K562 (cell line): ENCODE measurements around the gene RPTOR. TPM values are rescaled to one million over a fixed set of nuclear protein-coding genes. Genes with fewer than 3 reads are reported as not detected.

Experiments used
- ATAC-seq: fragments of 200-7000 bp; cut with Tn5 transposase; 3 replicates; pipeline ENCODE4 v1.9.1; 2020; ENCODE audit warnings: moderate library complexity
- BruUV-seq: library from RNA; stranded (reverse); fragments of 400-500 nt; replicated peaks from 2 replicates; lab custom pipeline; 2021; lab: Mats Ljungman, UMichigan
- CTCF ChIA-PET: fragments of 300-600 bp; formaldehyde crosslinking; extraction: SDS; loops from one replicate; lab custom pipeline; 2021; ENCODE audit warnings: low intra/inter-chr PET ratio; lab: Yijun Ruan, JAX
- POLR2A ChIA-PET: fragments of 300-600, 350-650 bp; sonication (Branson Sonifier 250); formaldehyde crosslinking; extraction: SDS; loops from one replicate; lab custom pipeline; 2021; ENCODE audit warnings: antibody characterized with exemption, inconsistent platforms; lab: Yijun Ruan, JAX
- DNase-seq, 4 experiments: peaks; one replicate each; pipeline versions ENCODE4 v3.0.0 to v3.0.0-alpha.2; 2011 to 2018; ENCODE audit warnings: low spot score in 3 of 4, mixed read lengths in 3 of 4; ENCODE audit errors: extremely low read depth in 1 of 4
- FAIRE-seq: peaks from 2 replicates; lab custom pipeline; 2011; peaks lifted over from hg19 to GRCh38; lab: Jason Lieb, UNC
- H2AFZ ChIP-seq: 2 replicates; pipeline ENCODE4 v1.6.0; 2011; ENCODE audit warnings: low read depth, low read length, control low read depth, inconsistent platforms
- H3K27ac ChIP-seq: fragments of 200-600 bp; 3 replicates; pipeline ENCODE4 v1.8.0; 2011; ENCODE audit warnings: low read depth, mild to moderate bottlenecking, control low read depth, inconsistent platforms, low read length, moderate library complexity, mixed read lengths; ENCODE audit errors: extremely low read depth
- H3K27me3 ChIP-seq, 2 experiments: fragments of 300-600 bp in 1 of 2; 2 replicates in 1 of 2; 3 replicates in 1 of 2; pipeline versions ENCODE4 v1.6.0 to v1.8.0; 2011; ENCODE audit warnings: inconsistent platforms in 2 of 2, low read length in 2 of 2, mild to moderate bottlenecking in 1 of 2, mixed read lengths in 1 of 2, moderate library complexity in 1 of 2; ENCODE audit not compliant: control insufficient read depth in 2 of 2, insufficient read depth in 2 of 2
- H3K36me3 ChIP-seq: fragments of 300-600 bp; 3 replicates; pipeline ENCODE4 v1.8.0; 2011; ENCODE audit warnings: mild to moderate bottlenecking, low read length, inconsistent platforms; ENCODE audit not compliant: control insufficient read depth, insufficient read depth
- H3K4me1 ChIP-seq, 2 experiments: fragments of 200-600 bp in 1 of 2; replicated peaks in 1 of 2; 2 replicates in 1 of 2; 3 replicates in 1 of 2; pipeline versions ENCODE4 v1.5.1 to v1.8.0; 2011; ENCODE audit warnings: inconsistent platforms in 2 of 2, low read length in 2 of 2, mild to moderate bottlenecking in 1 of 2, mixed read lengths in 1 of 2, moderate library complexity in 1 of 2; ENCODE audit not compliant: control insufficient read depth in 2 of 2, insufficient read depth in 2 of 2
- H3K4me2 ChIP-seq: 2 replicates; pipeline ENCODE4 v1.6.1; 2011; ENCODE audit warnings: low read length, control low read depth, inconsistent platforms, mixed read lengths; ENCODE audit not compliant: insufficient read depth
- H3K4me3 ChIP-seq: fragments of 200-600 bp; sonication (generic), shearing (Covaris generic); 2 replicates; pipeline ENCODE4 v1.5.1; 2016; ENCODE audit warnings: control low read depth, inconsistent platforms
- H3K79me2 ChIP-seq: fragments of 200-600 bp; 3 replicates; pipeline ENCODE4 v1.8.0; 2011; ENCODE audit warnings: low read length, inconsistent platforms; ENCODE audit not compliant: control insufficient read depth, insufficient read depth
- H3K9ac ChIP-seq, 2 experiments: 2 replicates each; pipeline versions ENCODE4 v1.6.0 to v1.6.1; 2011; ENCODE audit warnings: low read depth in 2 of 2, low read length in 2 of 2, control low read depth in 1 of 2, inconsistent platforms in 1 of 2, mild to moderate bottlenecking in 1 of 2, mixed read lengths in 1 of 2; ENCODE audit not compliant: insufficient read depth in 1 of 2
- H3K9me1 ChIP-seq: one replicate; pipeline ENCODE4 v1.6.0; 2011; ENCODE audit warnings: inconsistent platforms, mild to moderate bottlenecking, low read length, moderate library complexity; ENCODE audit not compliant: control insufficient read depth, insufficient read depth
- H3K9me3 ChIP-seq: replicated peaks from 2 replicates; pipeline ENCODE4 v1.5.1; 2011; ENCODE audit warnings: low read depth, low read length, inconsistent platforms; ENCODE audit not compliant: control insufficient read depth, insufficient read depth
- H4K20me1 ChIP-seq: replicated peaks from 2 replicates; pipeline ENCODE4 v1.6.1; 2011; ENCODE audit warnings: low read length, inconsistent platforms, mixed read lengths; ENCODE audit not compliant: control insufficient read depth, insufficient read depth
- ELF4 ChIP-seq: fragments of 450-650 bp; formaldehyde crosslinking; IDR thresholded peaks from 2 replicates; pipeline ENCODE4 v1.4.0; 2022; ENCODE audit warnings: missing genetic modification characterization
- JUNB ChIP-seq: fragments of 450-650 bp; formaldehyde crosslinking; conservative IDR thresholded peaks from 2 replicates; pipeline ENCODE4 v1.4.0; 2020; ENCODE audit warnings: mild to moderate bottlenecking
- ZNF408 ChIP-seq: fragments of 250-450 bp; sonication (Bioruptor Pico); IDR thresholded peaks from 2 replicates; pipeline ENCODE4 v1.4.0; 2020; ENCODE audit warnings: low read depth, mild to moderate bottlenecking, moderate library complexity
- ZNF57 ChIP-seq: fragments of 450-650 bp; formaldehyde crosslinking; IDR thresholded peaks from 2 replicates; pipeline ENCODE4 v1.4.0; 2020; ENCODE audit warnings: mild to moderate bottlenecking, moderate library complexity
- ZSCAN32 ChIP-seq: fragments of 450-650 bp; formaldehyde crosslinking; IDR thresholded peaks from 2 replicates; pipeline ENCODE4 v1.4.0; 2020; ENCODE audit warnings: mild to moderate bottlenecking, moderate library complexity
- WGBS: fragments of 100-300 bp; shearing (Covaris generic); methylation state at CpG from one replicate; pipeline ENCODE4 v1.1.6; 2016; ENCODE audit warnings: low coverage, mixed read lengths; ENCODE audit not compliant: insufficient coverage; ENCODE audit errors: missing lambda C conversion rate; 5-methylcytosine and 5-hydroxymethylcytosine counted together
- in situ Hi-C: fragments of 300-500 bp; cut with MboI; formaldehyde crosslinking; loops from 4 replicates; pipeline ENCODE4 v1.15.0; 2018; ENCODE audit warnings: inconsistent platforms, mixed read lengths
- intact Hi-C: fragments of 100-400 bp; cut with micrococcal nuclease; formaldehyde crosslinking; loops from 2 replicates; pipeline ENCODE4 v1.14.2; 2022
- polyA plus RNA-seq, 8 experiments: library from polyadenylated mRNA; depleted of rRNA in 4 of 8; stranded (reverse) in 5 of 8; unstranded in 3 of 8; fragments of >200 nt; fragmentation: Nextera tagmentation in 2 of 8; fragmentation: Illumina TruSeq in 1 of 8; extraction: Ambion mirVana in 2 of 8; extraction: Trizol in 1 of 8; gene quantifications; 2 replicates each; pipeline versions ENCODE4 v1.2.1 to v1.2.3, GENCODE V29; 2011 to 2014; ENCODE audit warnings: inconsistent platforms in 1 of 8, missing spikeins in 1 of 8
- total RNA-seq, 7 experiments: library from RNA; depleted of rRNA in 6 of 7; stranded (reverse); fragments of >200 nt in 6 of 7; fragmentation: Illumina TruSeq in 2 of 7; extraction: Trizol in 2 of 7; gene quantifications; 2 replicates each; pipeline versions ENCODE4 v1.2.1 to v1.2.3, GENCODE V29; 2011 to 2021; ENCODE audit warnings: low replicate concordance in 1 of 7
- TF ChIP-seq, protein P1 (sequence below): fragments of 250-450 bp; sonication (Bioruptor Pico); IDR thresholded peaks from 2 replicates; pipeline ENCODE4 v1.4.0; 2020
- TF ChIP-seq, protein P2 (sequence below): sonication (generic); formaldehyde crosslinking; IDR thresholded peaks from 2 replicates; pipeline ENCODE4 v1.8.1; 2023; ENCODE audit warnings: mild to moderate bottlenecking, missing genetic modification reagents, moderate library complexity
- TF ChIP-seq, protein P3 (sequence below), 3 experiments: IDR thresholded peaks in 2 of 3; conservative IDR thresholded peaks in 1 of 3; 2 replicates each; pipeline ENCODE4 v1.5.1; 2011 to 2012; ENCODE audit warnings: low read length in 3 of 3, mild to moderate bottlenecking in 3 of 3, control low read depth in 2 of 3, improper control_type of control experiment in 1 of 3, inconsistent platforms in 1 of 3, low read depth in 1 of 3, mixed read lengths in 1 of 3, moderate library complexity in 1 of 3; ENCODE audit not compliant: insufficient read depth in 2 of 3
- TF ChIP-seq, protein P4 (sequence below): sonication (generic); formaldehyde crosslinking; IDR thresholded peaks from 2 replicates; pipeline ENCODE4 v1.8.1; 2023; ENCODE audit warnings: mild to moderate bottlenecking, missing genetic modification reagents

RPTOR gene
- total and polyA plus RNA-seq, 9 of the 15 experiments (the other 6 are each of a cell fraction or from before 2014, with no cell fraction given) = 0.24 to 54.1 (median 10.2) TPM

DNA sequence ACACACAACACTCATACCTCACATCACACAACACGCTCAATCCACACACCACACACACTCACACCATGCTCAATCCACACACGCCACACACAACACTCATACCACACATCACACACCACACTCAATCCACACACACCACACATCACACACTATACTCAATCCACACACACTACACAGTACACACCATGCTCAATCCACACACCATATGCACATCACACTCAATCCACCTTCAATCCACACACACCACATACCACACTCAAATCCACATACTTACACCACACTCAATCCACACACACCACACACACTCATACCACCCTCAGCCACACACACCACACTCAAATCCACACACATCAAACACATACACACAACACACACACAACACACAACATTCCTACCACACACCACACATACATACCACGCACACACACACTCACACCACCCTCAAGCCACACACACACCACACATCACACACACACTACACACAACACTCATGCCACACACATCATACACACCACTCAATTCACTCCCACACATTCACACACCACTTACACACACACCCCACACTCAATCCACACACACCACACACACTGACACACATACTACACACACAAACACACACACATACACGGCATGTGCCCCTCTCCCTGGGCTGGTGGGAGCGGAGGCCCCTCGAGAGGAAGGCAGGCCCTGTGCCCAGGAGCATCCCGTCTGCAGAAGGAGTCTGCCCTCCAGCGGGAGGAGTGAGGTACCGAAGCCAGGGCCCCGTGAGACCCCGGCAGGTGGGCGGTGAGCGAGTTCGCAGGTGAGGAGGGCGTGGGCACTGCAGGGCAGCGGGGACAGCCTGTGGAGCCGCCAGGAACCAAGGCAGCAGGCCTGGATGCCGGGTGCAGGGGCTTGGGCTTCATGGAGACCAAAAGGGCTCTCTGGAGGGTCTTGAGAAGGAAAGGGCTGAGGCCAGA, 33.1 kb upstream of the RPTOR start:
- Histone ChIP-seq H3K4me2 (no peak overlapping the region), H3K9me3 (no peaks in the 10 kb centered on the region), H3K36me3 (no peaks in the 10 kb centered on the region), H3K9me1 (no peaks in the 10 kb centered on the region), H3K4me1 (peaks cover 0 to 12% of the 10 kb centered on the region in 2 experiments; a peak in 1 of 5 replicates), H3K79me2 (no peaks in the 10 kb centered on the region), H3K4me3 (no peak overlapping the region), H3K27me3 (peaks cover 42 to 89% of the 10 kb centered on the region in 2 experiments), H2AFZ (no peak overlapping the region), H3K27ac (no peak overlapping the region), H3K9ac (no peak overlapping the region), H4K20me1 (peaks cover 8% of the 10 kb centered on the region)
- POLR2A ChIA-PET = interaction anchor here (0.6 kb wide), 1 partner anchor 12 kb away, joined by 3 read pairs; no protein-coding TSS in a partner anchor
- intact Hi-C loops = no loop called here
- FAIRE-seq (peak; percentile 83), DNase-seq (peak; percentile 18 to 51 (median 42)), ATAC-seq (peak; percentile 80)
- CTCF ChIA-PET = no interaction called here
- BruUV-seq = no TSS peak
- in situ Hi-C loops = no loop called here
- 3% methylated on average over 9 of the region's 18 CpGs for WGBS
- TF ChIP-seq ZNF408 (CRISPR knock-in tag) (no peak), ZNF57 (no peak), ELF4 (CRISPR knock-in tag) (peak; percentile 46; the same call in 1 of the 2 replicates), JUNB (no peak), ZSCAN32 (no peak)
- TF ChIP-seq, protein P1, sequence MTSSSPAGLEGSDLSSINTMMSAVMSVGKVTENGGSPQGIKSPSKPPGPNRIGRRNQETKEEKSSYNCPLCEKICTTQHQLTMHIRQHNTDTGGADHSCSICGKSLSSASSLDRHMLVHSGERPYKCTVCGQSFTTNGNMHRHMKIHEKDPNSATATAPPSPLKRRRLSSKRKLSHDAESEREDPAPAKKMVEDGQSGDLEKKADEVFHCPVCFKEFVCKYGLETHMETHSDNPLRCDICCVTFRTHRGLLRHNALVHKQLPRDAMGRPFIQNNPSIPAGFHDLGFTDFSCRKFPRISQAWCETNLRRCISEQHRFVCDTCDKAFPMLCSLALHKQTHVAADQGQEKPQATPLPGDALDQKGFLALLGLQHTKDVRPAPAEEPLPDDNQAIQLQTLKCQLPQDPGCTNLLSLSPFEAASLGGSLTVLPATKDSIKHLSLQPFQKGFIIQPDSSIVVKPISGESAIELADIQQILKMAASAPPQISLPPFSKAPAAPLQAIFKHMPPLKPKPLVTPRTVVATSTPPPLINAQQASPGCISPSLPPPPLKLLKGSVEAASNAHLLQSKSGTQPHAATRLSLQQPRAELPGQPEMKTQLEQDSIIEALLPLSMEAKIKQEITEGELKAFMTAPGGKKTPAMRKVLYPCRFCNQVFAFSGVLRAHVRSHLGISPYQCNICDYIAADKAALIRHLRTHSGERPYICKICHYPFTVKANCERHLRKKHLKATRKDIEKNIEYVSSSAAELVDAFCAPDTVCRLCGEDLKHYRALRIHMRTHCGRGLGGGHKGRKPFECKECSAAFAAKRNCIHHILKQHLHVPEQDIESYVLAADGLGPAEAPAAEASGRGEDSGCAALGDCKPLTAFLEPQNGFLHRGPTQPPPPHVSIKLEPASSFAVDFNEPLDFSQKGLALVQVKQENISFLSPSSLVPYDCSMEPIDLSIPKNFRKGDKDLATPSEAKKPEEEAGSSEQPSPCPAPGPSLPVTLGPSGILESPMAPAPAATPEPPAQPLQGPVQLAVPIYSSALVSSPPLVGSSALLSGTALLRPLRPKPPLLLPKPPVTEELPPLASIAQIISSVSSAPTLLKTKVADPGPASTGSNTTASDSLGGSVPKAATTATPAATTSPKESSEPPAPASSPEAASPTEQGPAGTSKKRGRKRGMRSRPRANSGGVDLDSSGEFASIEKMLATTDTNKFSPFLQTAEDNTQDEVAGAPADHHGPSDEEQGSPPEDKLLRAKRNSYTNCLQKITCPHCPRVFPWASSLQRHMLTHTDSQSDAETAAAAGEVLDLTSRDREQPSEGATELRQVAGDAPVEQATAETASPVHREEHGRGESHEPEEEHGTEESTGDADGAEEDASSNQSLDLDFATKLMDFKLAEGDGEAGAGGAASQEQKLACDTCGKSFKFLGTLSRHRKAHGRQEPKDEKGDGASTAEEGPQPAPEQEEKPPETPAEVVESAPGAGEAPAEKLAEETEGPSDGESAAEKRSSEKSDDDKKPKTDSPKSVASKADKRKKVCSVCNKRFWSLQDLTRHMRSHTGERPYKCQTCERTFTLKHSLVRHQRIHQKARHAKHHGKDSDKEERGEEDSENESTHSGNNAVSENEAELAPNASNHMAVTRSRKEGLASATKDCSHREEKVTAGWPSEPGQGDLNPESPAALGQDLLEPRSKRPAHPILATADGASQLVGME = no peak
- TF ChIP-seq, protein P2, sequence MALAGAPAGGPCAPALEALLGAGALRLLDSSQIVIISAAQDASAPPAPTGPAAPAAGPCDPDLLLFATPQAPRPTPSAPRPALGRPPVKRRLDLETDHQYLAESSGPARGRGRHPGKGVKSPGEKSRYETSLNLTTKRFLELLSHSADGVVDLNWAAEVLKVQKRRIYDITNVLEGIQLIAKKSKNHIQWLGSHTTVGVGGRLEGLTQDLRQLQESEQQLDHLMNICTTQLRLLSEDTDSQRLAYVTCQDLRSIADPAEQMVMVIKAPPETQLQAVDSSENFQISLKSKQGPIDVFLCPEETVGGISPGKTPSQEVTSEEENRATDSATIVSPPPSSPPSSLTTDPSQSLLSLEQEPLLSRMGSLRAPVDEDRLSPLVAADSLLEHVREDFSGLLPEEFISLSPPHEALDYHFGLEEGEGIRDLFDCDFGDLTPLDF (CRISPR knock-in tag) = no peak
- TF ChIP-seq, protein P3, sequence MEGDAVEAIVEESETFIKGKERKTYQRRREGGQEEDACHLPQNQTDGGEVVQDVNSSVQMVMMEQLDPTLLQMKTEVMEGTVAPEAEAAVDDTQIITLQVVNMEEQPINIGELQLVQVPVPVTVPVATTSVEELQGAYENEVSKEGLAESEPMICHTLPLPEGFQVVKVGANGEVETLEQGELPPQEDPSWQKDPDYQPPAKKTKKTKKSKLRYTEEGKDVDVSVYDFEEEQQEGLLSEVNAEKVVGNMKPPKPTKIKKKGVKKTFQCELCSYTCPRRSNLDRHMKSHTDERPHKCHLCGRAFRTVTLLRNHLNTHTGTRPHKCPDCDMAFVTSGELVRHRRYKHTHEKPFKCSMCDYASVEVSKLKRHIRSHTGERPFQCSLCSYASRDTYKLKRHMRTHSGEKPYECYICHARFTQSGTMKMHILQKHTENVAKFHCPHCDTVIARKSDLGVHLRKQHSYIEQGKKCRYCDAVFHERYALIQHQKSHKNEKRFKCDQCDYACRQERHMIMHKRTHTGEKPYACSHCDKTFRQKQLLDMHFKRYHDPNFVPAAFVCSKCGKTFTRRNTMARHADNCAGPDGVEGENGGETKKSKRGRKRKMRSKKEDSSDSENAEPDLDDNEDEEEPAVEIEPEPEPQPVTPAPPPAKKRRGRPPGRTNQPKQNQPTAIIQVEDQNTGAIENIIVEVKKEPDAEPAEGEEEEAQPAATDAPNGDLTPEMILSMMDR (IDR thresholded peaks at IDR 0.05 in 2 of 3, conservative IDR thresholded peaks at IDR 0.05 in 1 of 3; ENCODE audit: insufficient read depth in 2 of 3, low read depth in 1 of 3, low read length in 3 of 3) = peak in 2 of 3 experiments; percentile 20 to 51; a peak in 3 of 6 replicates
- TF ChIP-seq, protein P4, sequence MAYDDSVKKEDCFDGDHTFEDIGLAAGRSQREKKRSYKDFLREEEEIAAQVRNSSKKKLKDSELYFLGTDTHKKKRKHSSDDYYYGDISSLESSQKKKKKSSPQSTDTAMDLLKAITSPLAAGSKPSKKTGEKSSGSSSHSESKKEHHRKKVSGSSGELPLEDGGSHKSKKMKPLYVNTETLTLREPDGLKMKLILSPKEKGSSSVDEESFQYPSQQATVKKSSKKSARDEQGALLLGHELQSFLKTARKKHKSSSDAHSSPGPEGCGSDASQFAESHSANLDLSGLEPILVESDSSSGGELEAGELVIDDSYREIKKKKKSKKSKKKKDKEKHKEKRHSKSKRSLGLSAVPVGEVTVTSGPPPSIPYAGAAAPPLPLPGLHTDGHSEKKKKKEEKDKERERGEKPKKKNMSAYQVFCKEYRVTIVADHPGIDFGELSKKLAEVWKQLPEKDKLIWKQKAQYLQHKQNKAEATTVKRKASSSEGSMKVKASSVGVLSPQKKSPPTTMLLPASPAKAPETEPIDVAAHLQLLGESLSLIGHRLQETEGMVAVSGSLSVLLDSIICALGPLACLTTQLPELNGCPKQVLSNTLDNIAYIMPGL (CRISPR knock-in tag) = no peak
